ENCODE results near the gene NKAPL. TPM values are rescaled to one million over a fixed set of nuclear protein-coding genes. Genes with fewer than 3 reads are reported as not detected.

Gene NKAPL
- total RNA-seq, 1 experiment from 2014 or later: not detected

GRCh38 chr6:28226460-28226859 is 32.6 kb upstream of the NKAPL start:
- no peak for DNase-seq
- Histone ChIP-seq H3K4me3 (ENCODE audit: insufficient read depth, low read depth, low read length) (no peak overlapping the region), H3K27me3 (ENCODE audit: control insufficient read depth, insufficient read depth, low read length) (peaks cover 12% of the 10 kb centered on the region), H3K36me3 (replicated peaks; ENCODE audit: control insufficient read depth, insufficient read depth, low read length) (peaks cover 15% of the 10 kb centered on the region)

GRCh38 chr6:28232785-28233184 is 26.3 kb upstream of the NKAPL start:
- DNase-seq: no peak
- H3K36me3 ChIP-seq (replicated peaks; ENCODE audit: control insufficient read depth, insufficient read depth, low read length): peaks cover 12% of the 10 kb centered on the region
- H3K4me3 ChIP-seq (ENCODE audit: insufficient read depth, low read depth, low read length): no peak overlapping the region
- H3K27me3 ChIP-seq (ENCODE audit: control insufficient read depth, insufficient read depth, low read length): no peaks in the 10 kb centered on the region

- peaks cover 1% of the 10 kb centered on the region for H3K36me3 ChIP-seq (replicated peaks; ENCODE audit: control insufficient read depth, insufficient read depth, low read length)
- H3K27me3 ChIP-seq (ENCODE audit: control insufficient read depth, insufficient read depth, low read length): no peaks in the 10 kb centered on the region
- no peak overlapping the region for H3K4me3 ChIP-seq (ENCODE audit: insufficient read depth, low read depth, low read length)
- DNase-seq: no peak
Observed at GRCh38 chr6:28235912-28236452, 23.1 kb upstream of the NKAPL start.

- Histone ChIP-seq H3K4me3 (ENCODE audit: insufficient read depth, low read depth, low read length) (no peak overlapping the region), H3K36me3 (replicated peaks; ENCODE audit: control insufficient read depth, insufficient read depth, low read length) (no peaks in the 10 kb centered on the region), H3K27me3 (ENCODE audit: control insufficient read depth, insufficient read depth, low read length) (no peaks in the 10 kb centered on the region)
- DNase-seq: no peak
Observed at GRCh38 chr6:28239636-28240035, 19.5 kb upstream of the NKAPL start.

GRCh38 chr6:28240471-28240870 is 18.6 kb upstream of the NKAPL start:
- no peak overlapping the region for H3K4me3 ChIP-seq (ENCODE audit: insufficient read depth, low read depth, low read length)
- no peaks in the 10 kb centered on the region for H3K27me3 ChIP-seq (ENCODE audit: control insufficient read depth, insufficient read depth, low read length)
- no peak for DNase-seq
- H3K36me3 ChIP-seq (replicated peaks; ENCODE audit: control insufficient read depth, insufficient read depth, low read length): peaks cover 3% of the 10 kb centered on the region

GRCh38 chr6:28243946-28244345 is 15.2 kb upstream of the NKAPL start:
- no peak overlapping the region for H3K4me3 ChIP-seq (ENCODE audit: insufficient read depth, low read depth, low read length)
- H3K36me3 ChIP-seq (replicated peaks; ENCODE audit: control insufficient read depth, insufficient read depth, low read length): peaks cover 17% of the 10 kb centered on the region
- DNase-seq: no peak
- H3K27me3 ChIP-seq (ENCODE audit: control insufficient read depth, insufficient read depth, low read length): no peaks in the 10 kb centered on the region

- DNase-seq: no peak
- H3K27me3 ChIP-seq (ENCODE audit: control insufficient read depth, insufficient read depth, low read length): no peaks in the 10 kb centered on the region
- peaks cover 17% of the 10 kb centered on the region for H3K36me3 ChIP-seq (replicated peaks; ENCODE audit: control insufficient read depth, insufficient read depth, low read length)
- H3K4me3 ChIP-seq (ENCODE audit: insufficient read depth, low read depth, low read length): no peak overlapping the region
Observed at GRCh38 chr6:28245206-28245941, 13.7 kb upstream of the NKAPL start.

- Histone ChIP-seq H3K4me3 (ENCODE audit: insufficient read depth, low read depth, low read length) (no peak overlapping the region), H3K27me3 (ENCODE audit: control insufficient read depth, insufficient read depth, low read length) (no peaks in the 10 kb centered on the region), H3K36me3 (replicated peaks; ENCODE audit: control insufficient read depth, insufficient read depth, low read length) (peaks cover 17% of the 10 kb centered on the region)
- no peak for DNase-seq
Observed at GRCh38 chr6:28248916-28249315, 10.2 kb upstream of the NKAPL start.

- 0 out of 2 replicates have a peak overlapping the region, but pooled peaks have one; percentile 4 for H3K4me3 ChIP-seq (ENCODE audit: insufficient read depth, low read depth, low read length)
- DNase-seq: no peak
- H3K27me3 ChIP-seq (ENCODE audit: control insufficient read depth, insufficient read depth, low read length): no peaks in the 10 kb centered on the region
- peaks cover 12% of the 10 kb centered on the region for H3K36me3 ChIP-seq (replicated peaks; ENCODE audit: control insufficient read depth, insufficient read depth, low read length)
Observed at GRCh38 chr6:28250747-28251146, 8.3 kb upstream of the NKAPL start.

GRCh38 chr6:28251661-28252008 is 7.5 kb upstream of the NKAPL start:
- Histone ChIP-seq H3K27me3 (ENCODE audit: control insufficient read depth, insufficient read depth, low read length) (no peaks in the 10 kb centered on the region), H3K4me3 (ENCODE audit: insufficient read depth, low read depth, low read length) (peak overlapping the region; percentile 77), H3K36me3 (replicated peaks; ENCODE audit: control insufficient read depth, insufficient read depth, low read length) (peaks cover 7% of the 10 kb centered on the region)
- peak; percentile 57 for DNase-seq

GRCh38 chr6:28252009-28252975 is 6.8 kb upstream of the NKAPL start, which contains the start of gene ZKSCAN4:
Gene ZKSCAN4 (minus strand): TSS chr6:28252269. CDS start chr6:28251980, 289 bp downstream.
- Histone ChIP-seq H3K36me3 (replicated peaks; ENCODE audit: control insufficient read depth, insufficient read depth, low read length) (peaks cover 4% of the 10 kb centered on the region; the same call in 1 of the 2 replicates), H3K27me3 (ENCODE audit: control insufficient read depth, insufficient read depth, low read length) (no peaks in the 10 kb centered on the region), H3K4me3 (ENCODE audit: insufficient read depth, low read depth, low read length) (peak within 1 kb of the TSS; percentile 77)
- peak; percentile 82 for DNase-seq

- no peak for DNase-seq
- Histone ChIP-seq H3K36me3 (replicated peaks; ENCODE audit: control insufficient read depth, insufficient read depth, low read length) (no peaks in the 10 kb centered on the region), H3K4me3 (ENCODE audit: insufficient read depth, low read depth, low read length) (no peak overlapping the region), H3K27me3 (ENCODE audit: control insufficient read depth, insufficient read depth, low read length) (peaks cover 2% of the 10 kb centered on the region; the same call in 1 of the 2 replicates)
Observed at GRCh38 chr6:28254121-28254519, 5.0 kb upstream of the NKAPL start.

GRCh38 chr6:28257042-28257441 is 2.1 kb upstream of the NKAPL start:
- no peaks in the 10 kb centered on the region for H3K36me3 ChIP-seq (replicated peaks; ENCODE audit: control insufficient read depth, insufficient read depth, low read length)
- H3K27me3 ChIP-seq (ENCODE audit: control insufficient read depth, insufficient read depth, low read length): peaks cover 6% of the 10 kb centered on the region
- H3K4me3 ChIP-seq (ENCODE audit: insufficient read depth, low read depth, low read length): no peak overlapping the region
- no peak for DNase-seq

- peaks cover 5% of the 10 kb centered on the region for H3K27me3 ChIP-seq (ENCODE audit: control insufficient read depth, insufficient read depth, low read length)
- no peak for DNase-seq
Observed at GRCh38 chr6:28263922-28264321, 4.8 kb downstream of the NKAPL start.

More at GRCh38 chr6:28263922-28264321, 4.8 kb downstream of the NKAPL start:
- Histone ChIP-seq H3K4me3 (ENCODE audit: insufficient read depth, low read depth, low read length) (no peak overlapping the region), H3K36me3 (replicated peaks; ENCODE audit: control insufficient read depth, insufficient read depth, low read length) (no peaks in the 10 kb centered on the region)
